NCI-H460 (cell line): ENCODE data around the gene IPO5. TPM values are rescaled to one million over a fixed set of nuclear protein-coding genes. Genes with fewer than 3 reads are reported as not detected.

ENCODE experiments used
- DNase-seq: peaks from one replicate; pipeline ENCODE4 v3.0.0-alpha.2; 2016; ENCODE audit warnings: low read depth; ENCODE audit errors: extremely low read depth
- polyA plus RNA-seq: library from polyadenylated mRNA; depleted of rRNA; stranded (reverse); fragments of >200 nt; gene quantifications from 2 replicates; pipeline ENCODE4 v1.2.3, GENCODE V29; 2014; cell fraction: nucleus; rRNA removed
- total RNA-seq: library from RNA; depleted of rRNA; stranded (reverse); fragments of >200 nt; shearing (Covaris generic); gene quantifications from 2 replicates; pipeline ENCODE4 v1.2.3, GENCODE V29; 2014; rRNA removed

The IPO5 gene
- 128 and 132 TPM in 2 replicates for total RNA-seq
- 117 and 143 TPM in 2 replicates for polyA plus RNA-seq

GRCh38 chr13:97953376-97953970, at the start of gene IPO5:
Gene IPO5, plus strand, starts transcription at chr13:97953675. Its CDS starts 23,022 bp downstream, at chr13:97976697.
- DNase-seq, result no peak

GRCh38 chr13:97904059-97904458, 49.4 kb upstream of the IPO5 start:
- no peak for DNase-seq

GRCh38 chr13:97905517-97905916, 48.0 kb upstream of the IPO5 start:
- no peak for DNase-seq

- DNase-seq, result peak; percentile 2
Observed at GRCh38 chr13:97911311-97912138, 42.0 kb upstream of the IPO5 start.

GRCh38 chr13:97912139-97912535, 41.3 kb upstream of the IPO5 start:
- DNase-seq, result no peak

- DNase-seq, result no peak
Observed at GRCh38 chr13:97913206-97913605, 40.3 kb upstream of the IPO5 start.

- no peak for DNase-seq
Observed at GRCh38 chr13:97914540-97914939, 38.9 kb upstream of the IPO5 start.

- no peak for DNase-seq
Observed at GRCh38 chr13:97921176-97921816, 32.2 kb upstream of the IPO5 start.

- DNase-seq, result no peak
Observed at GRCh38 chr13:97928301-97928700, 25.2 kb upstream of the IPO5 start.

- no peak for DNase-seq
Observed at GRCh38 chr13:97932036-97932435, 21.4 kb upstream of the IPO5 start.

- DNase-seq, result no peak
Observed at GRCh38 chr13:97932647-97933046, 20.8 kb upstream of the IPO5 start.

GRCh38 chr13:97933776-97934175, 19.7 kb upstream of the IPO5 start:
- DNase-seq, result no peak

- DNase-seq, result no peak
Observed at GRCh38 chr13:97934590-97934989, 18.9 kb upstream of the IPO5 start.

- no peak for DNase-seq
Observed at GRCh38 chr13:97935071-97935470, 18.4 kb upstream of the IPO5 start.

- DNase-seq, result no peak
Observed at GRCh38 chr13:97936036-97936435, 17.4 kb upstream of the IPO5 start.

GRCh38 chr13:97938706-97939475, 14.6 kb upstream of the IPO5 start:
- no peak for DNase-seq

GRCh38 chr13:97944396-97945029, 9.0 kb upstream of the IPO5 start:
- no peak for DNase-seq

GRCh38 chr13:97945342-97945741, 8.1 kb upstream of the IPO5 start:
- no peak for DNase-seq

GRCh38 chr13:97945792-97946419, 7.6 kb upstream of the IPO5 start:
- no peak for DNase-seq
